ENCODE measurements around the gene VARS1. TPM values are rescaled to one million over a fixed set of nuclear protein-coding genes. Genes with fewer than 3 reads are reported as not detected.

VARS1 gene
- 88.6 and 117 TPM in 2 replicates for total RNA-seq

DNA sequence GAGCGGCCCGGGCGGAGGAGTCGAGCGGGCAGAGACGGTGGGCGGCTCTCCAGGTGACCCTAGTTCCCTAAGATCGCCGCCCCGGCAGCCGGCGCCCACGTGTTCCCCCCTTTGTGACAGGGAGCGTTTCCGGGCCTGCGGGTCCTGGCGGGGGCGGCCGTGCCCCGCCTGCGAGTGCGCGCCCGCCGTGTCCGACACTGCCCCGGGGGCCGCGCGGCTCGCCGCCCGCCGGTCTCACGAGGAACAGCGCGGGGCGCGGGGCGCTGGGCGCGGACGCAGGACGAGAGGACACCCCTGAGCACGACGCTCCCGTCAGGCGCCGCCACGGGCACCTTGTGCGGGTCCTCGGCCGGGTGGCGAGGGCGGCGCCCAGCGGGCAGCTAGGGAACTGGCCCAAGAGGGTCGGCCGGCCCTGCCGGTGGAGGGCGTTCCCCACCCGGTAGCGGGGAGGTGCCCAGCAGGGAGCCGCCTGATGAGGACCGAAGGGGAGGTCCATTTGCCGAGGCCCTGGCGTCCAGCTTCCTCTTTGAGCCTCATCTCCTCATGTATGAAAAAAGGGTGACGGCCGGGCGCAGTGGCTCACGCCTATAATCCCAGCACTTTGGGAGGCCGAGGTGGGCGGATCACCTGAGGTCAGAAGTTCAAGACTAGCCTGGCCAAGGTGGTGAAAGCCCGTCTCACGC is at the start of gene VARS1:
TSS of gene VARS1 (minus strand) at position 137 of the 683 bp plus-strand sequence. CDS start 535 bp downstream, outside the sequence.

DNA sequence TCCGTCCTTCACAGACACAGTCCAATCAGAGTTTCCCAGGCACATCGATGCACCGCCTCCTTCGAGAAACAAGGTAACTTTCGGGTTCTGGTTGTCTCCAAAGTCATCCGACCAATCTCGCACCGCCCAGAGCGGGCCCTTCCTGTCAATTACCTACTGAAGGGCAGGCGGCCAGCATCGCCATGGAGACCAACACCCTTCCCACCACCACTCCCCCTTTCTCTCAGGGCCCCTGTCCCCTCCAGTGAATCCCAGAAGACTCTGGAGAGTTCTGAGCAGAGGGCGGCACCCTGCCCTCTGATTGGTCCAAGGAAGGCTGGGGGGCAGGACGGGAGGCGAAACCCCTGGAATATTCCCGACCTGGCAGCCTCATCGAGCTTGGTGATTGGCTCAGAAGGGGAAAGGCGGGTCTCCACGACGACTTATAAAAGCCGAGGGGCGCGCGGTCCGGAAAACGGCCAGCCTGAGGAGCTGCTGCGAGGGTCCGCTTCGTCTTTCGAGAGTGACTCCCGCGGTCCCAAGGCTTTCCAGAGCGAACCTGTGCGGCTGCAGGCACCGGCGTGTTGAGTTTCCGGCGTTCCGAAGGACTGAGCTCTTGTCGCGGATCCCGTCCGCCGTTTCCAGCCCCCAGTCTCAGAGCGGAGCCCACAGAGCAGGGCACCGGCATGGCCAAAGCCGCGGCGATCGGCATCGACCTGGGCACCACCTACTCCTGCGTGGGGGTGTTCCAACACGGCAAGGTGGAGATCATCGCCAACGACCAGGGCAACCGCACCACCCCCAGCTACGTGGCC is 31.9 kb upstream of the VARS1 start, which contains the start of gene HSPA1B:
TSS of gene HSPA1B (plus strand) at position 453 of the 794 bp plus-strand sequence. CDS start at position 666, 213 bp downstream.

DNA sequence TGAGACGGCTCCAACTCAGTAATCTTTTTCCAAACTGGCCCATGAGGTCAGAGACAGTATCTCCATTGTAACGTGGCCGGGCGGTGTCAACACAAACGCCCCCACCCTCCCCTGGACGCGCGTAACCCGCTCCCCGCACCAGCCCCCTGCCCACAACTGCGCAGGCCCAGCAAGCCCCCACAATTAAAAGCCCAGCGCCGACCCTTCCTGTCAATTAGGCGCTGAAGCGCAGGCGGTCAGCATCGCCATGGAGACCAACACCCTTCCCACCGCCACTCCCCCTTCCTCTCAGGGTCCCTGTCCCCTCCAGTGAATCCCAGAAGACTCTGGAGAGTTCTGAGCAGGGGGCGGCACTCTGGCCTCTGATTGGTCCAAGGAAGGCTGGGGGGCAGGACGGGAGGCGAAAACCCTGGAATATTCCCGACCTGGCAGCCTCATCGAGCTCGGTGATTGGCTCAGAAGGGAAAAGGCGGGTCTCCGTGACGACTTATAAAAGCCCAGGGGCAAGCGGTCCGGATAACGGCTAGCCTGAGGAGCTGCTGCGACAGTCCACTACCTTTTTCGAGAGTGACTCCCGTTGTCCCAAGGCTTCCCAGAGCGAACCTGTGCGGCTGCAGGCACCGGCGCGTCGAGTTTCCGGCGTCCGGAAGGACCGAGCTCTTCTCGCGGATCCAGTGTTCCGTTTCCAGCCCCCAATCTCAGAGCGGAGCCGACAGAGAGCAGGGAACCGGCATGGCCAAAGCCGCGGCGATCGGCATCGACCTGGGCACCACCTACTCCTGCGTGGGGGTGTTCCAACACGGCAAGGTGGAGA is 19.7 kb upstream of the VARS1 start, which contains the start of the genes HSPA1A and HSPA1L:
TSS of gene HSPA1A (plus strand) at position 519 of the 814 bp plus-strand sequence. CDS start at position 733, 214 bp downstream.
TSS of gene HSPA1L (minus strand) at position 259 of the 814 bp plus-strand sequence. CDS start 3,311 bp downstream, outside the sequence.

DNA sequence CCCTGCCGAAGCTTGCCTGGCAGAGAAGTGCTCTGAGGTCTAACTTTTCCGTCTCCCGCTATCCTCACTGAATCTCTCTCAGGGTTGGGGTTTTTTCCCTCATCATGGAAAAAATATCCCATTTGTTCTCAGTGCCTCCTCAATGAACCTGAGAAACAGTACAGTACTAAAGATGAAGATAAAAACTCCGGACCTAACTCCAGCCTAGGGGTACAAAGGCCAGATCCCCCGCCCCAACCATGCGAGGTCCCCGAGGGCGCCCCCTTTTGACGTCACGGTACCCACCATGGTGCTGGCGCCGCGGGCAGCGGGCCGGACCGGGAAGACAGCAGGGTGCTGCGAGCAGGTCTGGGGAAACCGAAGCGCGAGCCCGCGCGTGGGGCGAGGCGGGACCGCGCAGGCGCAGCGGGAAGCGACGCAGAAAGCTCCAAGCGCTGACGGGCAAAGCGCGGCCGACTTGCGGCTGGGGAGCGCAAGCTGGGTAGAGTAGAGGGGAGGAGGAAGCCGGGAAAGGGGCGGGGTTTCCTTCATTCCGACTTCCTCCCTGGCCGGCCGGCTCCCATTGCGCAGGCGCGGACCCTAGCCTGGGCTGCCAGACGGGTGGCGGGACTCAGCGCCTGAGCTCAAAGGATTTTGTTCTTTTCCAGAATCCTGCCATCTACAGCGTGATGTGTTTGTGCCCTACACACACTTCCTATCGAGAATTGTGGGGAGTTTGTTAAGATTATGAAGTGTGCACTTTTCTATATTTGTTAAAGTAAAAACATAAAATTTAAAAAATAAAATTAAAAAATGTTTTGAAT is 11.1 kb upstream of the VARS1 start, which contains the start of gene LSM2:
TSS of gene LSM2 (minus strand) at position 497 of the 803 bp plus-strand sequence. CDS start at position 288, 209 bp downstream.

DNA sequence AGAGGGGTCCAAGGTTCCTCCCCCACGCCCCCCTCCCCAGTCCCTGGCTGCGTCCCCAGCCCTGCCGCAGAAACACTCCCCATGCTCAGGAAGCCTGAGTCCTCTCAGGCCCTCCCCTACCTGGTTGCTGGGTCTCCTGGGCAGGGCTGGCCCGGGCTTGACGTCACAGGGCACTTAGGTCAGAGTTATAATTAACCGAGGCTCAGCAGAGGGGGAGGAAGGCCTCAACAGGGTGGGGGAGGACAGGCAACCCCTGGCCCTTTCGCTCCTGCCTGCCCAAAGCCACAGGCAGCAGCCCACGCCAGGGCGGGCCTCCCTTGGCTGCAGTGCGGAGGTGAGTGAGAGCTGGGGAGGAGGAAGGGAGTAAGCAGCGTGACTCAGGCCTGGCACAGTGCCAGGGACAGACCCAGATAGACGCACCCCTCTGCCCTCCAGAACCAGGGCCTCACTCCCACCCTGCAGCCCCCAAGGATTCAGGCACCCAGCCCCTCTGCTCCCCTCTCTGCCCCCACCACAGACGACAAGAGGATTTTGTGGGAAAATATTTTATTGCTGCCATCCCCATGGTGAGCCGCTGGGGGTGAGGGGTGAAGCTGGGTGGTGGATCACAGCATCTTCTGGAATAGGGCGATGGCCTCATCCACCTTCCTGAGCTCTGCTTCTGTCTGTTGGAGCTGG is 18.4 kb downstream of the VARS1 start, which contains the start of gene VWA7:
TSS of gene VWA7 (minus strand) at position 340 of the 678 bp plus-strand sequence. CDS start 549 bp downstream, outside the sequence.

DNA sequence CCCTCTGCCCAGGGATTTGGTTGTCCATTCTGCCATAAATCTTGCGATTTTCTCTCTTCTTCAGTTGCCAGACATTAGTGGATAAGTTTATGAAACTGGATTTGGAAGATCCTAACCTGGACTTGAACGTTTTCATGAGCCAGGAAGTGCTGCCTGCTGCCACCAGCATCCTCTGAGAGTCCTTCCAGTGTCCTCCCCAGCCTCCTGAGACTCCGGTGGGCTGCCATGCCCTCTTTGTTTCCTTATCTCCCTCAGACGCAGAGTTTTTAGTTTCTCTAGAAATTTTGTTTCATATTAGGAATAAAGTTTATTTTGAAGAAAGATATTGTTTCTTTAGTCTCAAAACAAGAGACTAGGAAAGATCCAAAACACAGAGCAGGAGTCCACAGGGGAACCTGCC is 33.2 kb downstream of the VARS1 start, which contains the start of gene SAPCD1:
TSS of gene SAPCD1 (plus strand) at position 301 of the 400 bp plus-strand sequence. CDS start 399 bp downstream, outside the sequence.

Small RNA genes lying within 50 kb of the gene (small RNA-seq; reads per million reads assigned to genes)
- not detected for gene MSH5-SAPCD1
- not detected for gene RF00019
- gene RNU6-850P, result not detected
- gene SAPCD1, result 0.08 reads per million
- gene SNORD48, result 26.9 reads per million, percentile 97 among the genes with 10 or more reads in this experiment
- not detected for gene SNORD52

Other genes with a start within 250 kb of the VARS1 start
- 1.8 TPM in 2 replicates for gene ATP6V1G2, start 249.1 kb downstream of the VARS1 start, total RNA-seq
- 22.3 and 29.0 TPM in 2 replicates for gene NFKBIL1, start 248.1 kb downstream of the VARS1 start, total RNA-seq
- gene LTA, start 223.5 kb downstream of the VARS1 start, total RNA-seq, result not detected in 2 replicates
- gene TNF, start 220.2 kb downstream of the VARS1 start, total RNA-seq, result not detected in 2 replicates
- gene LTB, start 213.3 kb downstream of the VARS1 start, total RNA-seq, result not detected in 2 replicates
- not detected in 2 replicates for gene LST1, start 209.5 kb downstream of the VARS1 start, total RNA-seq
- gene NCR3, start 202.7 kb downstream of the VARS1 start, total RNA-seq, result not detected in 2 replicates
- gene AIF1, start 180.5 kb downstream of the VARS1 start, total RNA-seq, result not detected in 2 replicates
- gene PRRC2A, start 175.0 kb downstream of the VARS1 start, total RNA-seq, result 54.7 and 90.9 TPM in 2 replicates
- gene BAG6, start 143.1 kb downstream of the VARS1 start, total RNA-seq, result 145 and 182 TPM in 2 replicates
- gene APOM, start 139.9 kb downstream of the VARS1 start, total RNA-seq, result 0.59 and 1.1 TPM in 2 replicates
- 12.5 and 15.8 TPM in 2 replicates for gene C6orf47, start 135.0 kb downstream of the VARS1 start, total RNA-seq
- 24.3 and 26.4 TPM in 2 replicates for gene GPANK1, start 130.8 kb downstream of the VARS1 start, total RNA-seq
- gene CSNK2B, start 129.7 kb downstream of the VARS1 start, total RNA-seq, result 130 and 189 TPM in 2 replicates
- gene LY6G5B, start 125.8 kb downstream of the VARS1 start, total RNA-seq, result 3.3 and 4.3 TPM in 2 replicates
- 0.37 and 0.39 TPM in 2 replicates for gene LY6G5C, start 114.7 kb downstream of the VARS1 start, total RNA-seq
- gene ABHD16A, start 92.4 kb downstream of the VARS1 start, total RNA-seq, result 29.4 and 34.0 TPM in 2 replicates
- not detected in 2 replicates for gene LY6G6F, start 88.9 kb downstream of the VARS1 start, total RNA-seq
- not detected in 2 replicates for gene LY6G6D, start 80.4 kb downstream of the VARS1 start, total RNA-seq
- gene LY6G6C, start 74.0 kb downstream of the VARS1 start, total RNA-seq, result not detected in 2 replicates
- gene MPIG6B, start 72.4 kb downstream of the VARS1 start, total RNA-seq, result not detected in 2 replicates
- 22.7 and 32.0 TPM in 2 replicates for gene DDAH2, start 66.5 kb downstream of the VARS1 start, total RNA-seq
- 927 and 1,210 TPM in 2 replicates for gene CLIC1, start 59.2 kb downstream of the VARS1 start, total RNA-seq
- gene MSH5, start 55.7 kb downstream of the VARS1 start, total RNA-seq, result 16.9 and 29.1 TPM in 2 replicates
- 0.59 and 1.1 TPM in 2 replicates for gene SAPCD1, start 33.1 kb downstream of the VARS1 start, total RNA-seq
- gene VWA7, start 18.4 kb downstream of the VARS1 start, total RNA-seq, result under 0.01 and 0.98 TPM in 2 replicates
- 37.1 and 48.9 TPM in 2 replicates for gene LSM2, start 11.2 kb upstream of the VARS1 start, total RNA-seq
- 0.37 and 0.39 TPM in 2 replicates for gene HSPA1L, start 19.5 kb upstream of the VARS1 start, total RNA-seq
- 35.6 and 53.8 TPM in 2 replicates for gene HSPA1A, start 19.8 kb upstream of the VARS1 start, total RNA-seq
- gene HSPA1B, start 32.0 kb upstream of the VARS1 start, total RNA-seq, result 77.8 and 79.0 TPM in 2 replicates
- gene NEU1, start 67.1 kb upstream of the VARS1 start, total RNA-seq, result 55.9 and 56.1 TPM in 2 replicates
- not detected in 2 replicates for gene SLC44A4, start 83.2 kb upstream of the VARS1 start, total RNA-seq
- gene EHMT2, start 101.9 kb upstream of the VARS1 start, total RNA-seq, result 43.4 and 50.4 TPM in 2 replicates
- gene ZBTB12, start 106.3 kb upstream of the VARS1 start, total RNA-seq, result 1.5 and 1.8 TPM in 2 replicates
- 0.59 and 2.9 TPM in 2 replicates for gene C2, start 132.0 kb upstream of the VARS1 start, total RNA-seq
- gene CFB, start 150.3 kb upstream of the VARS1 start, total RNA-seq, result 6.3 and 10.7 TPM in 2 replicates
- 97.9 and 114 TPM in 2 replicates for gene NELFE, start 163.2 kb upstream of the VARS1 start, total RNA-seq
- 55.5 and 55.7 TPM in 2 replicates for gene SKIC2, start 163.4 kb upstream of the VARS1 start, total RNA-seq
- gene DXO, start 176.4 kb upstream of the VARS1 start, total RNA-seq, result 13.5 and 15.1 TPM in 2 replicates
- gene C4A, start 186.3 kb upstream of the VARS1 start, total RNA-seq, result 1.4 and 2.6 TPM in 2 replicates
- gene C4B, start 219.0 kb upstream of the VARS1 start, total RNA-seq, result 1.4 and 1.5 TPM in 2 replicates
- gene CYP21A2, start 242.7 kb upstream of the VARS1 start, total RNA-seq, result under 0.01 TPM in 1 of 2 replicates, not detected in the other